Gastrocnemius medialis (tissue), 4 donors: ENCODE measurements around the gene INPP5A. TPM values are rescaled to one million over a fixed set of nuclear protein-coding genes. Genes with fewer than 3 reads are reported as not detected.

Source experiments
- ATAC-seq, 2 donors: fragments of 150-250 bp; one replicate each; pipeline ENCODE4 v1.9.1; 2016
- DNase-seq, 2 donors: peaks; one replicate each; pipeline ENCODE4 v3.0.0-alpha.2; 2019
- H3K27ac ChIP-seq, 4 donors: fragments of 200-600 bp; sonication (generic); 1 replicate in 1 of 4; 2 replicates in 3 of 4; pipeline ENCODE4 v1.5.1; 2016 to 2018; ENCODE audit warnings: mild to moderate bottlenecking in 2 of 4, moderate library complexity in 1 of 4
- H3K27me3 ChIP-seq, 3 donors: fragments of 200-600 bp; sonication (generic) in 2 of 3; 1 replicate in 1 of 3; 2 replicates in 2 of 3; pipeline versions ENCODE4 v1.5.1 to v1.6.0; 2016 to 2019; ENCODE audit warnings: mild to moderate bottlenecking in 1 of 3, moderate library complexity in 1 of 3
- H3K36me3 ChIP-seq, 2 donors: fragments of 200-600 bp; sonication (generic) in 1 of 2; one replicate each; pipeline ENCODE4 v1.5.1; 2017 to 2018
- H3K4me1 ChIP-seq, 2 donors: fragments of 200-600 bp; sonication (generic) in 1 of 2; one replicate each; pipeline ENCODE4 v1.5.1; 2016 to 2017; ENCODE audit warnings: mild to moderate bottlenecking in 2 of 2
- H3K4me3 ChIP-seq, 4 donors: fragments of 200-600 bp; sonication (generic) in 3 of 4; 1 replicate in 1 of 4; 2 replicates in 3 of 4; pipeline ENCODE4 v1.5.1; 2016 to 2019; ENCODE audit warnings: mild to moderate bottlenecking in 2 of 4
- H3K9me3 ChIP-seq, 3 donors: fragments of 200-600 bp; sonication (generic) in 2 of 3; 1 replicate in 1 of 3; 2 replicates in 2 of 3; pipeline ENCODE4 v1.5.1; 2016 to 2019
- POLR2A ChIP-seq, 2 donors: fragments of 450-650 bp; IDR thresholded peaks; one replicate each; pipeline ENCODE4 v1.6.1; 2017; ENCODE audit warnings: antibody characterized with exemption in 2 of 2, mild to moderate bottlenecking in 2 of 2, moderate library complexity in 2 of 2
- in situ Hi-C, 4 donors: fragments of 200-750 bp; cut with MboI; loops; one replicate each; pipeline versions ENCODE4 v1.15.0 to v1.8.0; 2017; ENCODE audit warnings: low sequenced_read_pairs in 4 of 4
- intact Hi-C: fragments of 100-400 bp; cut with DNase I; formaldehyde crosslinking; loops from one replicate; pipeline ENCODE4 v1.15.1; 2023; ENCODE audit warnings: low total_unique reads
- total RNA-seq, 4 donors: library from RNA; depleted of rRNA; stranded (reverse); fragments of >200 nt; gene quantifications; one replicate each; pipeline versions ENCODE4 v1.1.0 to v1.2.3, GENCODE V29; 2016
- TF ChIP-seq, protein P1 (sequence below), 5 experiments: fragments of 450-650 bp in 3 of 5; fragments of 200-600 bp in 2 of 5; sonication (generic) in 2 of 5; IDR thresholded peaks in 4 of 5; conservative IDR thresholded peaks in 1 of 5; 1 replicate in 4 of 5; 2 replicates in 1 of 5; pipeline ENCODE4 v1.5.1; 2016 to 2019; ENCODE audit warnings: antibody characterized with exemption in 5 of 5, mild to moderate bottlenecking in 3 of 5, moderate library complexity in 3 of 5

Gene INPP5A
- total RNA-seq, 4 donors from 2014 or later, result 74.9 to 107 (median 92.4) TPM

GRCh38 chr10:132729810-132730572, 192.4 kb downstream of the INPP5A start:
- intact Hi-C loops, result loop anchor here (10.0 kb wide), 1 partner anchor 75 kb away; no protein-coding TSS in a partner anchor

GRCh38 chr10:132730573-132730953, 193.0 kb downstream of the INPP5A start:
- Histone ChIP-seq H3K4me3 (no peak overlapping the region), H3K4me1 (no peaks in the 10 kb centered on the region), H3K27ac (no peak overlapping the region), H3K9me3 (no peaks in the 10 kb centered on the region), H3K27me3 (no peaks in the 10 kb centered on the region), H3K36me3 (no peaks in the 10 kb centered on the region)
- intact Hi-C loops (no loop called here), in situ Hi-C loops (no loop called here)
- ATAC-seq, result no peak
- TF ChIP-seq POLR2A (IDR thresholded peaks at IDR 0.05), result no peak
- TF ChIP-seq, protein P1, sequence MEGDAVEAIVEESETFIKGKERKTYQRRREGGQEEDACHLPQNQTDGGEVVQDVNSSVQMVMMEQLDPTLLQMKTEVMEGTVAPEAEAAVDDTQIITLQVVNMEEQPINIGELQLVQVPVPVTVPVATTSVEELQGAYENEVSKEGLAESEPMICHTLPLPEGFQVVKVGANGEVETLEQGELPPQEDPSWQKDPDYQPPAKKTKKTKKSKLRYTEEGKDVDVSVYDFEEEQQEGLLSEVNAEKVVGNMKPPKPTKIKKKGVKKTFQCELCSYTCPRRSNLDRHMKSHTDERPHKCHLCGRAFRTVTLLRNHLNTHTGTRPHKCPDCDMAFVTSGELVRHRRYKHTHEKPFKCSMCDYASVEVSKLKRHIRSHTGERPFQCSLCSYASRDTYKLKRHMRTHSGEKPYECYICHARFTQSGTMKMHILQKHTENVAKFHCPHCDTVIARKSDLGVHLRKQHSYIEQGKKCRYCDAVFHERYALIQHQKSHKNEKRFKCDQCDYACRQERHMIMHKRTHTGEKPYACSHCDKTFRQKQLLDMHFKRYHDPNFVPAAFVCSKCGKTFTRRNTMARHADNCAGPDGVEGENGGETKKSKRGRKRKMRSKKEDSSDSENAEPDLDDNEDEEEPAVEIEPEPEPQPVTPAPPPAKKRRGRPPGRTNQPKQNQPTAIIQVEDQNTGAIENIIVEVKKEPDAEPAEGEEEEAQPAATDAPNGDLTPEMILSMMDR (IDR thresholded peaks at IDR 0.05 in 4 of 5, conservative IDR thresholded peaks at IDR 0.05 in 1 of 5), result no peak
- DNase-seq, result no peak

More at GRCh38 chr10:132729810-132730572, 192.4 kb downstream of the INPP5A start:
- Histone ChIP-seq H3K4me3 (no peak overlapping the region), H3K36me3 (no peaks in the 10 kb centered on the region), H3K27ac (no peak overlapping the region), H3K4me1 (no peaks in the 10 kb centered on the region), H3K9me3 (no peaks in the 10 kb centered on the region), H3K27me3 (no peaks in the 10 kb centered on the region)
- DNase-seq, result no peak
- ATAC-seq, result no peak
- in situ Hi-C loops, result no loop called here
- TF ChIP-seq, protein P1 (IDR thresholded peaks at IDR 0.05 in 4 of 5, conservative IDR thresholded peaks at IDR 0.05 in 1 of 5), result no peak
- TF ChIP-seq POLR2A (IDR thresholded peaks at IDR 0.05), result no peak

DNA sequence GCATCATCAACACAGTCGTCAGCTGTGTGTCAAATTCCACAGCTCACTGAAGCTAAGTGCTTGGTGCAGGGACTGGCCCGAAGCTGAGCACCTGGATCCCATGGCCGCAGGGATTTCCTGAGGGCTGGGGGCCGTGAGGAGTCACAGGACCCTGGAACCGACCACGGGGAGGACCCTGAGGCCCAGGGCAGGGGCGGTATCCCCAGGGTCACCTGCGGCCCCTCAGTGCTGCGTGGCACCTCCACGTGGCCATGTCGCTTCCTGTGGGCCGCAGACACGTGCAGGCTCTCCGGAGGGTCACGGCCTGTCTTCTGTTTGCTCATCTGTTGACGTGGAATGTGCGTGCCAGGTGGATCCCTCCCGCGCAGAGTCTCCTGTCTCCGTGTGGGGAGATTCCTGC, 194.9 kb downstream of the INPP5A start:
- DNase-seq (no peak), ATAC-seq (no peak)
- no peak overlapping the region for H3K4me3 ChIP-seq
- intact Hi-C loops, result no loop called here
- no peaks in the 10 kb centered on the region for H3K27me3 ChIP-seq
- H3K4me1 ChIP-seq, result no peaks in the 10 kb centered on the region
- TF ChIP-seq, protein P1 (IDR thresholded peaks at IDR 0.05 in 4 of 5, conservative IDR thresholded peaks at IDR 0.05 in 1 of 5), result no peak
- TF ChIP-seq POLR2A (IDR thresholded peaks at IDR 0.05), result no peak
- in situ Hi-C loops, result no loop called here
- H3K27ac ChIP-seq, result no peak overlapping the region
- no peaks in the 10 kb centered on the region for H3K36me3 ChIP-seq
- H3K9me3 ChIP-seq, result no peaks in the 10 kb centered on the region

- TF ChIP-seq POLR2A (IDR thresholded peaks at IDR 0.05), result no peak
- TF ChIP-seq, protein P1 (IDR thresholded peaks at IDR 0.05 in 4 of 5, conservative IDR thresholded peaks at IDR 0.05 in 1 of 5), result no peak
- in situ Hi-C loops (no loop called here), intact Hi-C loops (no loop called here)
- peaks cover 0 to 5% of the 10 kb centered on the region in 2 donors for H3K4me1 ChIP-seq
- H3K9me3 ChIP-seq, result no peaks in the 10 kb centered on the region
- no peaks in the 10 kb centered on the region for H3K36me3 ChIP-seq
- H3K4me3 ChIP-seq, result no peak overlapping the region
- no peak for ATAC-seq
- H3K27me3 ChIP-seq, result no peaks in the 10 kb centered on the region
- no peak for DNase-seq
- no peak overlapping the region for H3K27ac ChIP-seq
These were observed 196.3 kb downstream of the INPP5A start for GRCh38 chr10:132733926-132734325.
